ENCODE measurements around the gene ENDOG.

- TF ChIP-seq POLR2A (IDR thresholded peaks at IDR 0.05) (no peak), CTCF (IDR thresholded peaks at IDR 0.05) (no peak)
Observed at GRCh38 chr9:128824911-128825310, 6.6 kb downstream of the ENDOG start.

Data from testis (tissue), 2 donors.